Upper lobe of right lung (tissue), 1 donor: ENCODE measurements around the gene ATL2. TPM values are rescaled to one million over a fixed set of nuclear protein-coding genes. Genes with fewer than 3 reads are reported as not detected.
A peak's percentile ranks its signal among the peaks of the same experiment; 100 is the strongest.

Source experiments
- ATAC-seq: fragments of 200-7000 bp; cut with Tn5 transposase; one replicate; pipeline ENCODE4 v1.9.1; 2020; ENCODE audit warnings: mild to moderate bottlenecking, moderate library complexity
- DNase-seq: peaks from one replicate; pipeline ENCODE4 v3.0.0-alpha.2; 2020
- H3K27ac ChIP-seq: fragments of 200-600 bp; one replicate; pipeline ENCODE4 v1.8.0; 2022
- H3K27me3 ChIP-seq: fragments of 200-600 bp; one replicate; pipeline ENCODE4 v1.8.0; 2022; ENCODE audit warnings: mild to moderate bottlenecking
- H3K36me3 ChIP-seq: fragments of 200-600 bp; one replicate; pipeline ENCODE4 v1.8.0; 2022
- H3K4me1 ChIP-seq: fragments of 200-600 bp; one replicate; pipeline ENCODE4 v1.8.0; 2022
- H3K4me3 ChIP-seq: fragments of 200-600 bp; one replicate; pipeline ENCODE4 v1.8.0; 2022; ENCODE audit warnings: mild to moderate bottlenecking
- H3K9me3 ChIP-seq: fragments of 200-600 bp; one replicate; pipeline ENCODE4 v1.8.0; 2022
- CTCF ChIP-seq: fragments of 200-600 bp; IDR thresholded peaks from one replicate; pipeline ENCODE4 v1.8.0; 2022; ENCODE audit warnings: antibody characterized with exemption
- intact Hi-C: fragments of 100-400 bp; cut with DNase I; formaldehyde crosslinking; loops from one replicate; pipeline ENCODE4 v1.11.0; 2022
- total RNA-seq: library from RNA; stranded (reverse); fragmentation: NEBNext Ultra II Directional; extraction: Animal tissue kit (Norgen Biotek cat#: 25700); gene quantifications from one replicate; pipeline ENCODE4 v1.2.1, GENCODE V29; 2021
- donor health status: DM: no; HTN: yes; CAD: no; lungs with severe emphysema.

The ATL2 gene
- total RNA-seq, 1 donor from 2014 or later, result 69.1 TPM

GRCh38 chr2:38245114-38245641 is 131.9 kb downstream of the ATL2 start:
- intact Hi-C loops, result no loop called here
- Histone ChIP-seq H3K4me3 (no peak overlapping the region), H3K9me3 (no peaks in the 10 kb centered on the region), H3K27me3 (no peaks in the 10 kb centered on the region), H3K36me3 (no peaks in the 10 kb centered on the region), H3K27ac (no peak overlapping the region), H3K4me1 (no peaks in the 10 kb centered on the region)
- ATAC-seq (peak; percentile 85), DNase-seq (no peak)
- no peak for TF ChIP-seq CTCF

GRCh38 chr2:38244301-38244700 is 132.8 kb downstream of the ATL2 start:
- intact Hi-C loops, result no loop called here
- H3K4me1 ChIP-seq, result no peaks in the 10 kb centered on the region
- no peak overlapping the region for H3K27ac ChIP-seq
- H3K9me3 ChIP-seq, result no peaks in the 10 kb centered on the region
- no peak overlapping the region for H3K4me3 ChIP-seq
- H3K27me3 ChIP-seq, result no peaks in the 10 kb centered on the region
- DNase-seq (no peak), ATAC-seq (no peak)
- H3K36me3 ChIP-seq, result no peaks in the 10 kb centered on the region
- TF ChIP-seq CTCF, result no peak

Other genes starting within 250 kb of the ATL2 start
- gene HNRNPLL, start 225.7 kb upstream of the ATL2 start, total RNA-seq, result 56.8 TPM